Activated CD8-positive, alpha-beta memory T cell treated with anti-CD3 and anti-CD28 coated beads, Interleukin-2, amount 50 U/mL, for 48 hours (primary cell): ENCODE measurements around the gene CLCA2.

Experiments
- DNase-seq: peaks from one replicate; pipeline ENCODE4 v3.0.0-alpha.2; 2020

Gene CLCA2

GRCh38 chr1:86434059-86434458, 10.1 kb downstream of the CLCA2 start:
- DNase-seq: no peak

- DNase-seq: no peak
Measured at GRCh38 chr1:86435327-86435726, 11.4 kb downstream of the CLCA2 start.

GRCh38 chr1:86436041-86436440, 12.1 kb downstream of the CLCA2 start:
- DNase-seq: no peak

DNA sequence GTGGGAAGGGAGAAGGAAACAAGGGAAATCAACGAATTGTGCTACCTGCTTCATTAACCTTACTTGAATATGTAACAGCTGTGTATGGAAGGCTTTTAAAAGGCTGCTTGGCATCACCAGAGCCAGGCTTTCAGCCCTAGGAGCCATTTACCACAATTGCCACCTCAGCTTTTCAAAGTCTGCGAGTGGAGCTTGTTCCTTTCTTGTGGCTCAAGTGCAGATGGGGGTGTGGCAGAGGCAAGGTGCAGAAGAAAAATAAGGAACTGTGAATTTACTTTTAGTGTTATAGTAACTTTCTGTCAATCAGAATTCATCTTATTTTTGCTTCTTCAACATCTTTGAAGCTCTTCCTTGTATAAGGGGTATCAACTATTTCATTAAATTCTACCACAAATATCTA, 17.6 kb downstream of the CLCA2 start:
- no peak for DNase-seq

DNA sequence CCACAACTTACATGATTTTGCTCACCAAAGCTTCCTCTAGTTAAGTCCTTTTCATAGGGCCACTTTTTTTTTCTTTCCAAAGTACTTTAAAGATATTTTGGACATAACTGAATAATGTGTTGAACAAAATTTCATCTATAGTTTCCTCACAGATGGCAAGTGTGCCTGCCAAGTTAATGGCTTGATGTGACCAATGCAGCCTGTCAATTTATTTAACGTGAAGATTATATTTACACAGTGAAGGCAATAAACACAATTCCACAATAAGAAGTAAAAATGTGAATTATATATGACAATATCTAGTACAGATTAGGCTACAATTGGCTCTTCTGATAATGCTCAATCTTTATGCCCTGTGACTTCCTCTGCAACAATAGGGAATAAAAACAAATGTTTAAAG, 18.0 kb downstream of the CLCA2 start:
- DNase-seq: no peak

DNA sequence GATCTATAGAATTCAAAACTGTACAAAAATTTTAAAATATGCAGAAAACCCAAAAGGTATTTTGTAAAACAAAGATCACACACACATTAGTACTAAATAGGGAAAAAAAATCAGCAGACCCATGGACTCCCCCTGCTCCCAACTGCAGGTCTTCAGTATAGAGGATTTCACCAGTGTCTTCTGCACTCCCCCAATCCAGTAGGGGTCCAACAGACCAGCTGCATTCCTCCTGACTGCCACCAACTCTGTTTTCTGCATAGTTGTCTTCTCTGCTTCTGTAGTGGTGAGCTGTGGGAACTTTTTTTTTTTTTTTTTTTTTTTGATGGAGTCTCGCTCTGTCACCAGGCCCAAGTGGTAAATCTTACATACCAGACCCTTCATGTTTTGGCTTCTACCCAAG, 21.9 kb downstream of the CLCA2 start:
- DNase-seq: no peak

GRCh38 chr1:86447198-86447790, 23.3 kb downstream of the CLCA2 start:
- DNase-seq: no peak

DNA sequence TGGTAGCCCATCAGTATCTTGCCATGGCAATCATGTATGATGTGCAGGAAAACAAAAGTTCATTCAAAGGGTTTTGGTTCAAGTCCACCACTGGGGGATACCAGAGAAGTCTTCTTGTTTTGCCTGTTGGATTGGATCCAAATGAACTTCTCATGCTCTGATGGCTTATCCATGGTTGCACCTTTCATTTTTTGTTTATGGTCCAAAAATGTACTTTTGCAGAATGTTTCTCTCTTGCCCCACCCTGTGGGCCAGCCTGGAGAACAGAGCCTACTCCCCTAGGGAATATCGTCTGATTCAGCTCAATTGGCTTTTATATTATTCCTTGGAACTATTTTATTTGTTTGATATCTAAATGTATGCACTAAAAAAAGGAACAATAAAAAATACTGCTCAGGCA, 24.7 kb downstream of the CLCA2 start:
- no peak for DNase-seq

GRCh38 chr1:86449103-86449502, 25.1 kb downstream of the CLCA2 start:
- DNase-seq: no peak

- no peak for DNase-seq
Measured at GRCh38 chr1:86450847-86451246, 26.9 kb downstream of the CLCA2 start.

DNA sequence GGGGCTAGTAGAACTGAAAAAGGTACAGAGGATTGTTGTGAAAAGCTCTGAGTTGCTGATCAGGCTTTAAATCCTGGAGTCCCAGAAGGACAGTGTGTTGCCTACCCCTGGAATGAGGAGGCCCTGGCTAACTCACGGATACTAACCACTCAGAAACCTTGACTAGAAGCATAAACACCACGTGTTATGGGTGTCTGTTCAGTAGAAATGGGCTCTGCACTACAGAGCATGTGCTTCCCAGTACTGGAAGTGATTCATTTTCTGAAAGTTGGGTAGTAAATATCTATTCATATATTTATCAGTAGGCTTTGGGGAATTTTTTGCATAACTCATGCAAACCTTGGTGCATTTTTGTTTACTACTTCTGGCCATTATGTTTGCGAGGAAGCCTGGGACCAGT, 29.7 kb downstream of the CLCA2 start:
- DNase-seq: no peak

- no peak for DNase-seq
Measured at GRCh38 chr1:86455073-86455472, 31.1 kb downstream of the CLCA2 start.

- no peak for DNase-seq
Measured at GRCh38 chr1:86460998-86461397, 37.0 kb downstream of the CLCA2 start.

GRCh38 chr1:86461482-86461881, 37.5 kb downstream of the CLCA2 start:
- DNase-seq: no peak

- DNase-seq: no peak
Measured at GRCh38 chr1:86464819-86465218, 40.8 kb downstream of the CLCA2 start.

DNA sequence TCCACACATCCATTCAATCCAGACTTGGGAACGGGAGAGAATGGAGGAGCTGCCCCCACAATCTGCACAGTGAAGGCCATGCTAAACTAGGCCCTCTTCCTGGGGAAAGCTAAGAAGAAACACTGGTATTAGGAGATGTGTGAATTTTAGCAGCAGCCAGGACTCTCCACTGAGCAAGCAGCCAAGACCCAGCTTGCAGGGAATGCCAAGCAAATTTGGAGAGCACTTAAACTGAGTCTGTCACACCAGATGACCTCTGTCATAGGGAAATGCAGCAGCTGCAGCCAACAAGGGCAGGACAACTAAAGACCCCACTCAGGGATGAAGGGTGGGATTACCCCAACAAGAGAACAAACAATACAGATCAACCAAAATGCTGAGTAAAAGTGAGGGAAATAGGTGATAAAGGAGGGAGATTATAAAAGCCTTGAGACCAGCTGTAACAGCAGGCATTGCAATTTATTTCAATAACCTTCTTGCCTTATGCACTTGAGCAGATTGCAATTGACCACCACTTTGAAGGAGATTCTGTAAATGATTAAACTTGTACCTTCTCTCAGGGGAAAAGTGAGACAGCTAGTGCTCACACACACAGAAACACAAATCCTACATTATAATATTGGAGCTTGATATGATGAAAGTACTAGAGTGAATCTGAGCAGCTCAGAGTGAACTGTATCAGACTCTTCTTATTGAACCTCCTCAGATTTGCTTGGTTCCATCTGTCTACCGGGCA, 42.3 kb downstream of the CLCA2 start:
- DNase-seq: no peak

- no peak for DNase-seq
Measured at GRCh38 chr1:86466986-86467385, 43.0 kb downstream of the CLCA2 start.

- no peak for DNase-seq
Measured at GRCh38 chr1:86468501-86468977, 44.6 kb downstream of the CLCA2 start, which contains the start of gene CLCA1. CLCA1 (plus strand) TSS chr1:86468927; CDS start chr1:86468972, 45 bp downstream.

GRCh38 chr1:86470859-86471258, 46.9 kb downstream of the CLCA2 start:
- DNase-seq: no peak

DNA sequence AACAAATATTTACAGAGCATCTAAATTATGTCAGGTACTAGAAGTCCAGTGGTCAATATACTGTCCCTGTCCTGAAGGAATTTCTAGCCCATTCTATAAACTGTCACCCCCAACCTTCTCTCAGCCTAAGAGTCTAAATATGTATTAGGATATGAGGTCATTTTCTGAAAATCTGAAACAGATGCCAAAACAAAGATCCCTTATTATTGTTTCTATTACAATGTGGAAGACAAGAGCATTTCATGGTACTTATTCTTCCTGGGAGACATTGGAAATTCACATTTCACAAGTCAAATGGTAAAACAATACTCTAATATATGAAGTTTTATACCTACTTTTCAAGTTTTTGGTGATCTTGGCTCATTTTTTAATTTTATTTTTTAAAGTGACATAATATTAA, 47.3 kb downstream of the CLCA2 start:
- no peak for DNase-seq

DNA sequence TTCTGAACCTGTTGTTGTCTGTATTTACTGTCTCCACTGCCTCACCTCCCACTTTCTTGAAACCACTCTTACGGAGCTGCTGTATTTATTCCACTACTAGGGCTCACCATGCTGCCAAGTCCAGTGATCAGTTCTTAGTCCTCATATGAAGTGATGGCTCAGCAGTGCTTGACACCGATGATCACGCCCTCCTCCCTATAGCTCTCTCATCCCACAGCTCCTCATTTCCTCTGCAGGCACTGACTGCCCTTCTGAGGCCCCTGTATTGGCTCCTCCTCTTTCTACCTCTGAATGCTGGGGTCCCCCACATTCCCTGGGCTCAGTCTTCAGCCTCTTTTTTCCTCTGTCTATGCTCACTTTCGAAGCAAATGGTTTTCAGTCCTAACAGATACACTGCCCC, 48.2 kb downstream of the CLCA2 start:
- DNase-seq: no peak

DNA sequence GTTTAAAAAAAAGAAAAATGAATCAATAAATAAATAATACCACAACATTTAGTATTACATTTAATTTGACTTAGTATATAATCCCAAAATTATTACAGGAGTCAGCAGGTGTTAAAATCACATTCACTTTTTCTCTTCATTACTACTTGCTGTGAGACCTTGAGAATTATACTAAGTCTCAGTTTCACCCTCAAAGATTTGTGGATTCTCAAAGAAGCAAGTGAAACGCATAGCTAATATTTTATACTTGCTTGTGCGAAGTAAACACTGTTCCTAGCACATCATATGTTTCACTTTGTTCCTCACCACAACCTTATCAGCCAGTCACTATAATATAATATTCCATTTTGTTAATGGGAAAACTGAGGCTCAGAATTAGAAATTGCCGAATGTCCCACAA, 48.8 kb downstream of the CLCA2 start:
- DNase-seq: no peak

- DNase-seq: no peak
Measured at GRCh38 chr1:86477256-86477655, 53.3 kb downstream of the CLCA2 start.

GRCh38 chr1:86477682-86478081, 53.7 kb downstream of the CLCA2 start:
- DNase-seq: no peak
